Measurements from ENCODE around the gene NPHP1.

The NPHP1 gene

GRCh38 chr2:110205660-110206455, 1.0 kb upstream of the NPHP1 start:
- ATAC-seq, result no peak
- no peak for TF ChIP-seq ISL1 (CRISPR knock-in tag; IDR thresholded peaks at IDR 0.05)
- TF ChIP-seq ZNF70 (CRISPR knock-in tag; IDR thresholded peaks at IDR 0.05), result no peak
- TF ChIP-seq GLIS3 (CRISPR knock-in tag; IDR thresholded peaks at IDR 0.05), result no peak
- no peak for TF ChIP-seq PATZ1 (CRISPR knock-in tag; IDR thresholded peaks at IDR 0.05; ENCODE audit: borderline replicate concordance)
- no peak for TF ChIP-seq ZC3H10 (CRISPR knock-in tag; IDR thresholded peaks at IDR 0.05)
- no peak for TF ChIP-seq ZFP3 (CRISPR knock-in tag; IDR thresholded peaks at IDR 0.05)
- TF ChIP-seq BACH2 (CRISPR knock-in tag; IDR thresholded peaks at IDR 0.05; ENCODE audit: borderline replicate concordance), result no peak
- TF ChIP-seq RARB (CRISPR knock-in tag; IDR thresholded peaks at IDR 0.05), result no peak
- no peak for TF ChIP-seq POU6F1 (CRISPR knock-in tag; IDR thresholded peaks at IDR 0.05; ENCODE audit: borderline replicate concordance, low read depth)
- no peak for TF ChIP-seq ZNF565 (CRISPR knock-in tag; conservative IDR thresholded peaks at IDR 0.05; ENCODE audit: low read depth)
- TF ChIP-seq PPARA (CRISPR knock-in tag; IDR thresholded peaks at IDR 0.05; ENCODE audit: borderline replicate concordance), result no peak
- TF ChIP-seq CSRNP3 (CRISPR knock-in tag; IDR thresholded peaks at IDR 0.05), result no peak
- TF ChIP-seq ARNTL (CRISPR knock-in tag; IDR thresholded peaks at IDR 0.05; ENCODE audit: borderline replicate concordance, low read depth), result no peak
- no peak for TF ChIP-seq TOX (CRISPR knock-in tag; IDR thresholded peaks at IDR 0.05; ENCODE audit: borderline replicate concordance)

- no peak for TF ChIP-seq CSRNP3 (CRISPR knock-in tag; IDR thresholded peaks at IDR 0.05)
- no peak for TF ChIP-seq TSHZ2 (CRISPR knock-in tag; IDR thresholded peaks at IDR 0.05)
- no peak for TF ChIP-seq ESRRG (CRISPR knock-in tag; IDR thresholded peaks at IDR 0.05)
- TF ChIP-seq ZNF565 (CRISPR knock-in tag; conservative IDR thresholded peaks at IDR 0.05; ENCODE audit: low read depth), result no peak
- TF ChIP-seq ZFP30 (CRISPR knock-in tag; IDR thresholded peaks at IDR 0.05), result no peak
- no peak for TF ChIP-seq ISL1 (CRISPR knock-in tag; IDR thresholded peaks at IDR 0.05)
- no peak for ATAC-seq
These were observed 6.8 kb downstream of the NPHP1 start for GRCh38 chr2:110198016-110198415.

GRCh38 chr2:110197452-110197851, 7.4 kb downstream of the NPHP1 start:
- no peak for ATAC-seq
- no peak for TF ChIP-seq ZNF70 (CRISPR knock-in tag; IDR thresholded peaks at IDR 0.05)
- TF ChIP-seq ZC3H10 (CRISPR knock-in tag; IDR thresholded peaks at IDR 0.05), result no peak
- no peak for TF ChIP-seq GLIS3 (CRISPR knock-in tag; IDR thresholded peaks at IDR 0.05)
- TF ChIP-seq TCF4 (CRISPR knock-in tag; IDR thresholded peaks at IDR 0.05; ENCODE audit: borderline replicate concordance), result no peak
- TF ChIP-seq PATZ1 (CRISPR knock-in tag; IDR thresholded peaks at IDR 0.05; ENCODE audit: borderline replicate concordance), result no peak
- no peak for TF ChIP-seq TOX (CRISPR knock-in tag; IDR thresholded peaks at IDR 0.05; ENCODE audit: borderline replicate concordance)
- no peak for TF ChIP-seq ARNTL (CRISPR knock-in tag; IDR thresholded peaks at IDR 0.05; ENCODE audit: borderline replicate concordance, low read depth)
- TF ChIP-seq ISL1 (CRISPR knock-in tag; IDR thresholded peaks at IDR 0.05), result no peak
- TF ChIP-seq CREB5 (CRISPR knock-in tag; IDR thresholded peaks at IDR 0.05; ENCODE audit: low read depth), result no peak
- no peak for TF ChIP-seq ZNF8 (CRISPR knock-in tag; IDR thresholded peaks at IDR 0.05)
- TF ChIP-seq TSHZ2 (CRISPR knock-in tag; IDR thresholded peaks at IDR 0.05), result no peak
- no peak for TF ChIP-seq ZFP3 (CRISPR knock-in tag; IDR thresholded peaks at IDR 0.05)
